ENCODE measurements around the gene KRT82.

DNA sequence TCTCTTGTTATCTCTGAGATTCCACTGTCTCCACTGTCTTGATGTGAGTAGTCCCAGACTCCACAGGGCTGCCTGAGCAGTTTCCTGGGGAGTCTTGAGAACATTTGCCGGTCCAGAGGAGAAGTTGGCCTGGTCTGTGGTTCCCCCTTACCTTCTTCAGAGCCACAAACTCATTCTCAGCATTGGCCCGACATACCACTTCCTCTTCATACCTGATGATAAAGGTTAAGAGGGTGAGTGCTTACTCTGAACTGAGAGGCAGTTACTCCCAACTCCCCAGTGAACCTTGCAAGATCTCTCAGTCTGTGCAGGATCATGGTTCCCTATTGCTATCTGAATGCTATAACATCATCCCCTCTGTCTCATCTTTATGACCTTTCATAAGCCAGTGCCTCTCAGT, 23.3 kb downstream of the KRT82 start:
- TF ChIP-seq, protein P1, sequence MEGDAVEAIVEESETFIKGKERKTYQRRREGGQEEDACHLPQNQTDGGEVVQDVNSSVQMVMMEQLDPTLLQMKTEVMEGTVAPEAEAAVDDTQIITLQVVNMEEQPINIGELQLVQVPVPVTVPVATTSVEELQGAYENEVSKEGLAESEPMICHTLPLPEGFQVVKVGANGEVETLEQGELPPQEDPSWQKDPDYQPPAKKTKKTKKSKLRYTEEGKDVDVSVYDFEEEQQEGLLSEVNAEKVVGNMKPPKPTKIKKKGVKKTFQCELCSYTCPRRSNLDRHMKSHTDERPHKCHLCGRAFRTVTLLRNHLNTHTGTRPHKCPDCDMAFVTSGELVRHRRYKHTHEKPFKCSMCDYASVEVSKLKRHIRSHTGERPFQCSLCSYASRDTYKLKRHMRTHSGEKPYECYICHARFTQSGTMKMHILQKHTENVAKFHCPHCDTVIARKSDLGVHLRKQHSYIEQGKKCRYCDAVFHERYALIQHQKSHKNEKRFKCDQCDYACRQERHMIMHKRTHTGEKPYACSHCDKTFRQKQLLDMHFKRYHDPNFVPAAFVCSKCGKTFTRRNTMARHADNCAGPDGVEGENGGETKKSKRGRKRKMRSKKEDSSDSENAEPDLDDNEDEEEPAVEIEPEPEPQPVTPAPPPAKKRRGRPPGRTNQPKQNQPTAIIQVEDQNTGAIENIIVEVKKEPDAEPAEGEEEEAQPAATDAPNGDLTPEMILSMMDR (IDR thresholded peaks at IDR 0.05): no peak
- no peak for TF ChIP-seq POLR2AphosphoS5 (IDR thresholded peaks at IDR 0.05)

All from prostate gland (tissue), 2 donors.